Loucy (cell line): ENCODE measurements around the gene AP1M1.

ENCODE experiments used
- H2AFZ ChIP-seq: fragments of 200-600 bp; sonication (generic); 2 replicates; pipeline ENCODE4 v1.6.0; 2016; ENCODE audit warnings: antibody characterized with exemption, mild to moderate bottlenecking, low read length, moderate library complexity
- H3F3A ChIP-seq: fragments of 200-600 bp; 2 replicates; pipeline ENCODE4 v1.6.0; 2016; ENCODE audit warnings: antibody characterized with exemption, low read depth, mild to moderate bottlenecking
- H3K27me3 ChIP-seq: fragments of 200-600 bp; sonication (generic); 2 replicates; pipeline ENCODE4 v1.6.1; 2014; ENCODE audit warnings: low read length, mild to moderate bottlenecking; ENCODE audit not compliant: insufficient read depth, poor library complexity, severe bottlenecking
- H3K36me3 ChIP-seq: fragments of 200-600 bp; sonication (generic); 2 replicates; pipeline ENCODE4 v1.6.1; 2016; ENCODE audit warnings: low read length; ENCODE audit not compliant: insufficient read depth
- H3K4me1 ChIP-seq: fragments of 200-600 bp; sonication (generic); 2 replicates; pipeline ENCODE4 v1.5.1; 2014; ENCODE audit warnings: low read length, mild to moderate bottlenecking; ENCODE audit not compliant: insufficient read depth, poor library complexity, severe bottlenecking
- H3K4me2 ChIP-seq: fragments of 200-600 bp; sonication (generic); 2 replicates; pipeline ENCODE4 v1.6.0; 2014; ENCODE audit warnings: antibody characterized with exemption, low read length, low read depth, mild to moderate bottlenecking; ENCODE audit not compliant: poor library complexity, severe bottlenecking
- H3K4me3 ChIP-seq: fragments of 200-600 bp; sonication (generic); 2 replicates; pipeline ENCODE4 v1.5.1; 2014; ENCODE audit warnings: low read length, mild to moderate bottlenecking, mixed read lengths; ENCODE audit not compliant: poor library complexity, severe bottlenecking
- H3K79me2 ChIP-seq: fragments of 200-600 bp; sonication (generic); 2 replicates; pipeline ENCODE4 v1.6.1; 2014; ENCODE audit warnings: low read length; ENCODE audit not compliant: insufficient read depth
- H3K9ac ChIP-seq: fragments of 200-600 bp; sonication (generic); 2 replicates; pipeline ENCODE4 v1.6.0; 2014; ENCODE audit warnings: mild to moderate bottlenecking, low read depth, low read length, moderate library complexity; ENCODE audit not compliant: poor library complexity, severe bottlenecking
- H3K9me2 ChIP-seq: fragments of 200-600 bp; sonication (generic); replicated peaks from 2 replicates; pipeline ENCODE4 v1.6.1; 2016; ENCODE audit warnings: low read depth, low read length, mixed read lengths
- H3K9me3 ChIP-seq: fragments of 200-600 bp; sonication (generic); 2 replicates; pipeline ENCODE4 v1.6.1; 2014; ENCODE audit warnings: mild to moderate bottlenecking, antibody characterized with exemption, low read length, low read depth; ENCODE audit not compliant: insufficient read depth
- H4K20me1 ChIP-seq: fragments of 200-600 bp; sonication (generic); 2 replicates; pipeline ENCODE4 v1.6.0; 2014; ENCODE audit warnings: antibody characterized with exemption, low read length, mild to moderate bottlenecking; ENCODE audit not compliant: insufficient read depth, poor library complexity, severe bottlenecking
- EZH2phosphoT487 ChIP-seq: fragments of 200-600 bp; IDR thresholded peaks from 2 replicates; pipeline ENCODE4 v1.6.1; 2018; ENCODE audit warnings: antibody characterized with exemption, mild to moderate bottlenecking, moderate library complexity, borderline replicate concordance
- TF ChIP-seq, protein P1 (sequence below): fragments of 200-600 bp; sonication (generic); conservative IDR thresholded peaks from 2 replicates; pipeline ENCODE4 v1.5.1; 2014; ENCODE audit warnings: mild to moderate bottlenecking, antibody characterized with exemption, low read length

AP1M1 gene

DNA sequence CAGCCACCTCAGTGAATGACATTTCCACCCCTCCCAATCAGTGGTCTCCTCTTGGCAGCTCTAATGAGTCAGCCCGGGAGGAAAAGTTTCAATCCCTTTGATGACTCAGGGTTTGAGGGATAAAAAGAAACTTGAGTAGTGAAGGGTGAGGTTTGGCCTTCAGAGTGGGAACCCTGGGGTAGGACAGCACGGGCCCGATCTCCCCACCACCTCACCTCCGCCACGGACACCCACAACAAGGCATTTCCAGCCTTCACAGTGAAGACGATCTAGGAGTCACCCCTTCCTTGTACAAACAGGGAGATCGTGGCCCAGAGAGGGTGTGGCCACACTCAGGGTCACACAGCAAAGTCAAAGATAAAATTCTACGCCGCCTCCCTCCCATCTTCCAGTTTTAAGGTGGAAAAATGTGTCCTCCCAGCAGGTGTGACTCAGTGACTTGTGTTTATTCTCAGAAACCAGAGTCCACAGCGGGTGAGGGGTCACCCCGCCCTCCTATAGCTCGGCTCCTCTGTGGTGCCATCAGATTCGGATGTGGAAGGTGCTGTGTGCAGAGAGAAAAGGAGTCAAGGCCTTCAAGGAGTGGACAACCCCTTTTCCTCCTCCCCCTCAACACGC lies 36.7 kb upstream of the AP1M1 start:
- H2AFZ ChIP-seq = no peak overlapping the region

DNA sequence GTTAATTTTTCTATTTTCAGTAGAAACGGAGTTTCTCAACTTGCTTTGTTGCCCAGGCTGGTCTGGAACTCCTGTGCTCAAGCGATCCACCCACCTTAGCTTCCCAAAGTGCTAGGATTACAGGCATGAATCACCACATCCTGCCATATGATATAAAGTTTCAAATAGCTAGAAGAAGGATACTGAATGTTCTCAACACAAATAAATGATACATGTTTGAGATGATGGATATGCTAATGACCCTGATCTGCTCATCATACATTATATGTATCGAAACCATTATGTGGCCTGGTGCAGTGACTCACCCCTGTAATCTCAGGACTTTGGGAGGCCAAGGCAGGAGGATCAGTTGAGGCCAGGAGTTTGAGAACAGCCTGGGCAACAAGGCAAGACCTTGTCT lies 35.9 kb upstream of the AP1M1 start:
- peaks cover 13% of the 10 kb centered on the region; the same call in 1 of the 2 replicates for H3K36me3 ChIP-seq
- no peak overlapping the region for H2AFZ ChIP-seq
- no peak overlapping the region for H3K4me2 ChIP-seq
- H3K4me1 ChIP-seq = peaks cover 4% of the 10 kb centered on the region
- H3F3A ChIP-seq = peaks cover 12% of the 10 kb centered on the region; the same call in 1 of the 2 replicates
- H3K79me2 ChIP-seq = no peaks in the 10 kb centered on the region
- no peaks in the 10 kb centered on the region for H3K9me2 ChIP-seq
- H3K9me3 ChIP-seq = no peaks in the 10 kb centered on the region
- H3K27me3 ChIP-seq = no peaks in the 10 kb centered on the region
- no peak overlapping the region for H3K4me3 ChIP-seq
- H4K20me1 ChIP-seq = no peaks in the 10 kb centered on the region
- TF ChIP-seq EZH2phosphoT487 = no peak
- TF ChIP-seq, protein P1, sequence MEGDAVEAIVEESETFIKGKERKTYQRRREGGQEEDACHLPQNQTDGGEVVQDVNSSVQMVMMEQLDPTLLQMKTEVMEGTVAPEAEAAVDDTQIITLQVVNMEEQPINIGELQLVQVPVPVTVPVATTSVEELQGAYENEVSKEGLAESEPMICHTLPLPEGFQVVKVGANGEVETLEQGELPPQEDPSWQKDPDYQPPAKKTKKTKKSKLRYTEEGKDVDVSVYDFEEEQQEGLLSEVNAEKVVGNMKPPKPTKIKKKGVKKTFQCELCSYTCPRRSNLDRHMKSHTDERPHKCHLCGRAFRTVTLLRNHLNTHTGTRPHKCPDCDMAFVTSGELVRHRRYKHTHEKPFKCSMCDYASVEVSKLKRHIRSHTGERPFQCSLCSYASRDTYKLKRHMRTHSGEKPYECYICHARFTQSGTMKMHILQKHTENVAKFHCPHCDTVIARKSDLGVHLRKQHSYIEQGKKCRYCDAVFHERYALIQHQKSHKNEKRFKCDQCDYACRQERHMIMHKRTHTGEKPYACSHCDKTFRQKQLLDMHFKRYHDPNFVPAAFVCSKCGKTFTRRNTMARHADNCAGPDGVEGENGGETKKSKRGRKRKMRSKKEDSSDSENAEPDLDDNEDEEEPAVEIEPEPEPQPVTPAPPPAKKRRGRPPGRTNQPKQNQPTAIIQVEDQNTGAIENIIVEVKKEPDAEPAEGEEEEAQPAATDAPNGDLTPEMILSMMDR = no peak
- H3K9ac ChIP-seq = no peak overlapping the region

More for the DNA sequence above, 36.7 kb upstream of the AP1M1 start:
- TF ChIP-seq, protein P1 = no peak
- no peak for TF ChIP-seq EZH2phosphoT487
- H3K36me3 ChIP-seq = peaks cover 21% of the 10 kb centered on the region; the same call in 1 of the 2 replicates
- no peak overlapping the region for H3K4me3 ChIP-seq
- H3F3A ChIP-seq = peaks cover 12% of the 10 kb centered on the region; the same call in 1 of the 2 replicates
- peaks cover 4% of the 10 kb centered on the region for H3K4me1 ChIP-seq
- H3K4me2 ChIP-seq = no peak overlapping the region
- no peaks in the 10 kb centered on the region for H3K9me3 ChIP-seq
- H3K79me2 ChIP-seq = no peaks in the 10 kb centered on the region
- no peak overlapping the region for H3K9ac ChIP-seq
- no peaks in the 10 kb centered on the region for H3K9me2 ChIP-seq
- no peaks in the 10 kb centered on the region for H3K27me3 ChIP-seq
- no peaks in the 10 kb centered on the region for H4K20me1 ChIP-seq

DNA sequence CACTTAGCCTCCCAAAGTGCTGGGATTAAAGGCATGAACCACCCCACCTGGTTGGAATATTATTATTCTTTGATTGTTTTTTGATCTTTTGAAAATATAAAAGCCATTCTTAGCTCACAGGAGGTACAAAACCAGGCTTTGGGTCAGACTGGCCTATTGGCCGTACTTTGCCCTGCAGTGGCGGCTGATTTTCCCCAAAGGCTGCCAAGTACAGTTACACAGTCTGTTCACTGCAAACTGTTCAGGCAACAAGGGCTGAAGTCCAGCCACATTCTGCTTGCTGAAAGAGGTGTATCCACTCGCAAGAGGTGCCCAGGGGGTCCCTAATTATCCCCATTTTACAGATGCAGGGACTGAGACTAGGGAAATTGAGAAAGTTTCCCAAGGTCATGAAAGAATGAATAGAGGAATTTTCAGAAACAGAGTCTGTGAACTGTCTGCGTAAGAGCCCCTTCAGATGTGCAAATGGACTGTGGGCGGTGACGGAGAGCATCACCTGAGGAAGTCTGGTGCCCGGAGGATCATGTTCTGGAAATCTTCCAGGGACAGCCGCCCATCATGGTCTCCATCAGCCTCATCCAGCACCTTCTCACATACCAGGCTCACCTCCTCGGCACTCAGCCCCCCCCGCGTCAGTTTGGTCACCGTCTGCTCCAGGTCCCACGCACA lies 33.4 kb upstream of the AP1M1 start:
- Histone ChIP-seq H3K4me2 (no peak overlapping the region), H3K9me3 (peaks cover 4% of the 10 kb centered on the region; the same call in 1 of the 2 replicates), H3K9ac (no peak overlapping the region), H3K9me2 (no peaks in the 10 kb centered on the region), H3F3A (no peaks in the 10 kb centered on the region; the same call in 1 of the 2 replicates), H3K79me2 (no peaks in the 10 kb centered on the region), H2AFZ (no peak overlapping the region), H3K36me3 (no peaks in the 10 kb centered on the region), H4K20me1 (no peaks in the 10 kb centered on the region), H3K4me1 (peaks cover 20% of the 10 kb centered on the region), H3K27me3 (no peaks in the 10 kb centered on the region), H3K4me3 (no peak overlapping the region)
- no peak for TF ChIP-seq EZH2phosphoT487
- TF ChIP-seq, protein P1 = no peak
